NCI-H460 (cell line): ENCODE data around the gene KLF7. TPM values are rescaled to one million over a fixed set of nuclear protein-coding genes. Genes with fewer than 3 reads are reported as not detected.

Source experiments
- DNase-seq: peaks from one replicate; pipeline ENCODE4 v3.0.0-alpha.2; 2016; ENCODE audit warnings: low read depth; ENCODE audit errors: extremely low read depth
- total RNA-seq: library from RNA; depleted of rRNA; stranded (reverse); fragments of >200 nt; shearing (Covaris generic); gene quantifications from 2 replicates; pipeline ENCODE4 v1.2.3, GENCODE V29; 2014

The KLF7 gene
- total RNA-seq, 1 experiment from 2014 or later, result 22.3 TPM

DNA sequence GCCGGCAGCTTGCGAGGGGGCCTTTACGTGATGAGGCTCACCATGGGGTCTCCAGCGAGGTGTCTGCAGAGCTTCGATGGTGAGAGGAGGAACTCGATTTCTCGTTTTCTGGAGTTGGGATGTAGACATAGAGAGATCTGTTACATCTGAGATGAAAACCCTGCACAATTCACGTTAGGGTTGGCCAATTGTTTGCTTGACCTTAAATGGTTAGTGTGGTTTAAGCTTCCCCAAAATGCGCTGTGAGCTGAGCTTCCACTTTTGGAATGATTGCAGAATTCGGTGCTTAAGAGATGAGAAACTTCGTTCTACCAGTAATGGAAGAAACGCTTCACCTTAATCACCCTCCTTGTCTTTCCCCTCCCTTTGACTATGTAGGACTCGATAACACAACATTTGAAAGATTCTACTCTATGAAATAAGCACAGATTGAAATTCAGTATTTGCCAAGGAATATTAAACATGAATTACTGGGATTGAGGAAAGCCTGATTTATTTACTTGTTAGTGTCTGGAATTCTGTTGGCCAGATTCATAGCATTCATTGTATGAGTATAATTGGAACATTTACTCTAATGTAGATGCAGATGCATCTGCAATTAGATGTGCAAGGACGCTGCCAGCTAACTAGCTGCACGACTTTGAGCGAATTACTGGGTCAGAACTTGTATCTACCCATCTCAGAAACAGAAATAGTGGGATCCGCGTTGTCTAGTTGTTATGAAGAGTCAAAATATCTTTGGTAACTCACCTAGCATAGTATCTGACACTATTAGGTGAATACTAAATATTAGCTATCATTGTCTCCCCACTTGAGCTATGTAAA is 1.6 kb upstream of the KLF7 start:
- no peak for DNase-seq

DNA sequence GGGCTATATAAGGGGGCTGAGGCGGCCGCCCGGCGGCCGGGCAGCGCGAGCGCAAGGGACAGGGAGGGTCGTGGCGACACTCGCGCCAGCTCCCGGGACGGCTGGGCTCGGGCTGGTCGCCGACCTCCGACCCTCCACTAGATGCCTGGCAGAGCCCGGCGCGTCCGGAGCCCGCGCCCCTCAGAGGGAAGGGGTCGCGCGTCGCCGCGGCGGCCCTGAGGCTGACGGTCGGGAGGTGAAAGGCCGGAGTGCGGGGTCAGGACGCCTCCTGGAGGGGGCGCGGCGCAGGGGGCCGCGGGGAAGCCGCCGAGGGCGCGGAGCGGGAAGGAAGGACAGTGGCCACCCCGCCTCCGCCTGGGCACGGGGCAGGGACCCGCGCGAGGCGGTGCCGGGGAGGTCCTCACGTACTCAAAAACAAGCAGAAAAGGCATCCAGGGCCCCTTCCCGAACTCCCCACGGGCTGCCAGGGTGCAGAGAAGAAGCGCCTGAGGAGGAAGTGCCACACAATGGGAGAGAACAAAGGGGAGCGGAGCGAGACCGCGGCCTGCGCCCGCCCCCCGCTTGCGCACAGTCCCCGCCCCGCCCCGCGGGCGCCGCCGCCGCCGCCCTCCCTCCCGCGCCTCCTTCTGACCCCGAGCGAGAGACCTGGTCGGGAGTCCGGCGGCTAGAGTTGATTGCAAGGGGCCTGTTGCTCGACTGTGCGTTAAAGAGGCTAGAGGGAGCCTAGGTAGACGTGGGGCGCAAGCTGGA is 776 bp upstream of the KLF7 start:
- DNase-seq, result peak; percentile 58

GRCh38 chr2:207166039-207166348 is 246 bp upstream of the KLF7 start:
- DNase-seq, result peak; percentile 99

DNA sequence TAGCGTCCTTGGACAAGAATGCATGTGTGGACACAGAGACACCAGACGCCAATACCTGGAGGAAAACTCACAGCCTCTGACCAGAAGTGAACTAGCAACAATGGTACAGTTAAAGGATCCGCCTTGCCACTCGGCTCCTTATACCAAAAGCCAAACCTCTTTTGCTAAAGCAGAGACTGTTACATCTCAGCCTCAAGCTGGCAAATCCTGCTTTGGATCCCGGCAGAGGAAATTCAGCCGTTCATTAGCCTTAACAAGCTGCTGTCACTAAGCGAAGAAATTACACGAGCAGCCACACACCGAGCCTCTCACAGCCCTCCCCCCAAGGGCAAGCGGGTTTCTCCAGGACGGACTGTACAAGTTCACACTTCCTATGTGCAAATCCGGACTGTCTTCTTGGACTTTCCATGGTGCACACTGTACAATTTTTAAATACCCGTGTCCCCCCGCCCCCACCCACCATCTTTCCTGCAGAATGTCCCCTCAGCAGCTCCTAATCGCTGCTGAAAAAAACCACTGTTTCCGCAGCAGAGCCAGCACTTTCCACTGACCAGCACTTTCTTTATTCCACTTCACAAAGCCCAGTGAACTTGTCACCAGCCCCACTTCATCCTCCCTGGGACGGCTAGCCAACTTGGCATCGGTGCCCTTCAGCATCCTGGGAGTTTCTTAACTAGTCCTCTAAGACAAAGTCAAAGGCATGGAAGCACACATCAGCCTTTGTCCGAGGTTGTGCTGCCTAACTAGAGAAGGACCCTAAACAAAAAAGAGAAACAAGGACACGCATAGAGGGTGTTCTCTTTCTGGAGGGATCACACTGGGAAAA is 1.5 kb downstream of the KLF7 start:
- DNase-seq, result no peak

DNA sequence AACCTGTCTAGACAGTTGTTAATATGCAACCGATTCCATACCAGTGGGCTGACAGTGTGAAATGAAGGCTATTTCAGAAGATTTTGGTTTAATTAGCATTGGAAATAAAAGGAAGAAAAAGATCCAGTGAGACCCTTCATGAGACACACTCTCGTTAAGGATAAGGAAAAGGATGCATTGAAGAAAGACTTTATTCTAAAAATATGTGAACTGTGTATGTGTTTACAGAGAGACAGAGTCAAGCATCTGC is 2.1 kb downstream of the KLF7 start:
- DNase-seq, result no peak

GRCh38 chr2:207163053-207163755 is 2.5 kb downstream of the KLF7 start:
- peak; percentile 27 for DNase-seq

DNA sequence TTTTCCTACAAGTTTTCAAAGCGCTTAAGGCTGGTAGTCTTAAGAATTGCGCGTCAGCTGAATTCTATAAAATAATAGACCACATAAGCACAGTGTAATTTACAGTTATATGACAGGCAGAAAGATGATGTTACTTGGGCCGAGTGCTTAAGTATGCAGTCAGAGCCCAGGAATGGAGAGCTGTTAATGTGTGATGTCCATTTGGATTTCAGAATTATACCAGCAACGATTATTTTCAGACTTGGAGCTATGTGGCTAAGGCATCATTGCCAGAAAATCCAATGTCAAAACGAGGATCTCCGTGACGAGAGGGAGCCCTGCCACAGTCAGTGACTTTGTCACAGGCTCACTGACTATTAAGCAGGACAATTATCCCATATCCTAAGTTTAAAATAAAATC is 3.4 kb downstream of the KLF7 start:
- no peak for DNase-seq

DNA sequence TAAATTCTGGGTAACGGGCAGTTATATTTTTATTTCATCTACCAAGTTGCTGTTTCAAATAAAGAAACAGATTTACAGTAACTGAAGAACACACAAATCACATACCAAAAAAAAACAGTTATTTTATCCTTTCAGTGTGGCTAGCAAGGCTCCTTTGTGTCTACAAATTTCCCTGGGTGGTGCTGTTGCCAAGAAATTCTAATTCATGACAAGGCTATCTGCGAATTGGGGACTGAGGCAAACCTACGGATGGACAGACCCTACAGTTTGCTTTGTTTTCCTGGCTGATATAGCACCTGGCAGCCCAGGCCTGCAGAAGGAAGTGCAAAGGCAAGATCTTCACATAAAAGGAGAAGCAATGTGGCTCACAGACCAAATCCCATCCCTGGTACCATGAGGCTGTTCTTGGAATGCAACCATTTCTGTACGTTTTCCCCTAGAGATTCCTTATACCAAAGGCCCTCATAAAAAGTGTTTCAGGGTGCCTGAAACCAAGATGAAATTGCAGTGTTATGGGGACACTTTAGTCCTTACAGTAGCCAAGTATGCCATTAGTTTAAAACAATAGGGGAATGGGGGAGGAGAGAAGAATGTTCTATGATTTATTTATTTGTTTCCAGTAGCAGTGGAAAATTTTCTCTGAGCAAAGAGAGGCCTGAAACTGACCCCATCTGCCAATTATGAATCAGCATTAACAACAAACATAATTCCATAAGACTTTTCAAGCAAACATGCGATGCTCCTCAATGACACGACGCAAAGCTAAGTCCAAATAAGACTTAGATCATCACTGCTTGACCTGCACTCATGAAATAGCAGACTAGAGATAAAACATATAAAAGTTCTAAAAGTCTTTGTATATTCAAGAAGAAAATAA is 4.3 kb downstream of the KLF7 start:
- no peak for DNase-seq

GRCh38 chr2:207160115-207160514 is 5.6 kb downstream of the KLF7 start:
- DNase-seq, result no peak

DNA sequence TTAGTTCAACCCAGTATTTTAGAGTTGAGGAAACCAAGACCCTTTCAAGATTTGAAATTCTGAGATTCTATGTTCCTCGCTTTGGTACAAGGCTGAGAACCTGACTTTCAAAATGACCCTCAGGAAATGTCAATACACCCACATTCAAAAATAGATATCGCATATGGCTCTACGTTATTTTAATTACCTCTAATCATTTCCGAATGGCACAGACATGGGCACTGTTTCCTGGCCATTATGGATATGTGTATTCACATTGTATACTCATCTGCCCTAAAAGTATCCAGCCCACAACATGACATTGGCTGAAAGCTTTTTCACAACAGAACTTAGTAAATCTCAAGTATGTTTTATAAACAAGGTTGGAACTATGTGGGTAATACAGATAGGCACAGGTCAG is 6.7 kb downstream of the KLF7 start:
- DNase-seq, result no peak

DNA sequence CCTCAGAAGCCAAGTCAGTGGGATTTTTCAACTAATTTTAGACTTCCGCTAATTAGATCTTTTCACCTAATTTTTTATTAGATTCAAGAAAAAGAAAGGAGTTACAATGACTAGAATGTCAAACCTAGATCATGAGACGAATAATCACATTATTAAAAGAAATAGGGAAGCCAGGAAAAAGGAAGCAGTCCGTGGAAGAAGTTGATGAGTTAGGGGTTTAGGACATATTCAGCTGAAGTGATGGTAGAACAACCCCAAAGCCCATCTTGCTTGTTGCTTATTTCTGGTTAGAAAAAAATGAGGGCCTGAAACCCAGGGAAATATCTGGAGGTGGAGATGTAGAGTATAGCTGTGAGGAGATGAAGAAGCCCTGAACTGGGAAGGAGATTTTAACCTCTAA is 8.0 kb downstream of the KLF7 start:
- no peak for DNase-seq

- DNase-seq, result no peak
Measured at GRCh38 chr2:207157162-207157481, 8.6 kb downstream of the KLF7 start.

DNA sequence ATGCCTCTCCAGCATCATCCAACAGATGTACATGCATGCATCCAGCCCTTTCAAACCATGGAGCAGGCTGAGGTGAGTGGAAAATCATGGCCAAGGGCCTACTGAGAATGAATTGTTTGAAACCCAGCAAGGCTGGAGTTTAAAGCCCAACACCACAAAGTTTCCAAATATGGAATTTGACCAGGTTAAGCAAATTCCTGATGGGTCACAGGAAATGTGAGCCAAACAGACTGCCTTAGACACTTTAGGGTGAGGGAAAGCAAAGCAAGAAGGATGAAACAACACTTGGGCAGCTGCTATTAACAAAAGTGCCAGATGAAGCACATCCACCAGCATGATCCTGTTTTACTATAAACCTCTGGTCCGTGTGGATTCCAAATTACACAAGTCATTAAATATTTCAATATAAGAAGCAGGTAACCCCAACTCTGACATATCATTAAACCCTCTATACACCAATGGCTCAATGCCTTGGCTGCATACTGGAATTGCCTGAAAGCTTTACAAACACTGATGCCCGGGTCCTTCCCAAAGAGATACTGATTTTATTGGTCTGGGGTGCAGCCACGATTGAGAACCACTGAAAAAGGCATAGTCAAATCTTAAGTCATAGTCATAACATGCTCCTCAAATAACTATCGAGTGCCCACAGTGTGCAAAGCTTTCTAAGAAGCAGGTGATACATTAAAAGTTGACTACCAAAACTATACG is 9.1 kb downstream of the KLF7 start:
- no peak for DNase-seq

DNA sequence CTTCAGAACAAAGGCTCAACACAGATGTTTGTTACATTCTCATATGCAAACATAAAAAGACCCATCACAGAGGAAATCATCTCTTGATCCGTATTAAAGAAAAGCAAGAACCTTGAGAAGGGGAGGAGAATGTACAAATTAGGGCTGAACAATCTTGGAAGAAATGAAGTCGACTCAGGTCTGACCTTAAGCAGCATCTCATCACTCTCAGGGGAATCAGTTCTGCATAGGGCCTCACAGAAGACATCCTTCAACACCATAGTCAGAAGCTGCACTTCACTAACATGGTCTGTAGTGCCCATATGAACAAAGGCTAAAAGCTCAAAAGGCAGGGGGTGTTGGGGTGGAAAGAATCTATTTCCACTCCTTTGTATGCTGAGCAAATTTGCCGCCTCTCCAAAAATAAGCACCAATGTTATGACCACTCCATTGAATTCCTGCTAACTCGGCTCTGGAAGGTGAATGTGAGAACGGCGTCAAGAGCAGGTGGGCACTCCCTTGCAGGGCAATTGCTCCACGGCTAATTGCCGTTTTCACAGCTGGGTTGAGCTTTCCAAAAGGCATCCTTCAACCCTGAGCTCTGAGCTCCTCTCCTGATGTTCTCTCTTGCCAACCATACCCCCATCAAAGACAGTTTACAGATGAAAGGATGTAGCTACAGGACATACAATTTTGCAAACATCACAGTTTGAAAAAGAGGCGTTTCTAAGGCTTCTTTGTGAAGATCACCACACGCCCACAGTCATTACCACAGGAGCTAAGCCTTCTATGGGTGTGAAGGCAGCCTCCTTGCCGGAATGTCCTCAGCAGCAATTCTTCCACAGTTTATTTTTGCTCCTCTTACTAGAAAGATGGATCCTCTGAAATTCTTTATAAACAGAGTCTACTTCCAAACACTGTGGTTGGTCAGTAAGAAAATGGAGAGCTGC is 10.0 kb downstream of the KLF7 start:
- no peak for DNase-seq

DNA sequence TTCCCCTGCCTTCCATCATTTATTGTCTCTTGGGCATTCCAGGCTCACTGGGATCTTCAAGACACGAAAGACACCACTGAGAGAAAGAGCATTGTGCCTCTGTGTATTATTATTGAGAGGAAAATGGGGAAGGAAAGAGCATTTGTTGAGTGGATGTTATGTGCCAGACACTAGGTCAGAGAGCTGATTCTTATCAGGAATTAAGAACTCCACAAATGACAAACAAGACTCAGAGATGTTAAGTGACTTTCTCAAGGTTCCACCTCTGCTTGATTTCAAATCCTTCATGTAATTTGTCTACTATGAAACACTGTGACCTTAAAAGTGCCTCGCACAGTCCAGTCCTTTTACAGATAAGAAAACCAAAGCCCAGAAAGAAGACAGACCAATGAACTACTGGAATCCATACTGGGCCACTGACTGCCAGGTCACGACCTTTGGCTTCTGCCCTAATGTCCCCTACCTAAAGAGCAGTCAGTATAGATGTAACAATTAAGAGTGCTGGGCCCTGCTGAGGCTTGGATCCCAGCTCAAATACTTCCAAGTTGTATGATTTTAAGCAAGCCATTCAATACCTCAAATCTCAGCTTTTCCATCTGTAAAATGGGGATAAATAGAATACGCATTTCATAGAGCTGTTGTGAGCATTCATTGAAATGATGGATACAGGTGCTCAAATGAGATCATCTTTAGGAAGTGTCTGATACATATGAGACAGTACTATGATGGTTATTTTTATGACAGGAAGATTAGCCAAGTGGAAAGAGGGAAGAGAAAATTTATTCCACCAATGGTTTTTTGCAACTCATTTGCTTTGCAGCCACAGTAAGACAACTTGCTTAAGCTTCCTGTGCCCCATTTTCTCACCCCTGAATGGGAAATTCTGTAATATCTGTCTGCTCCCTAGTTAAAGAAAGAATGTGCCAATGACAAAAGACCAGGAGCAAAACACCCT is 10.9 kb downstream of the KLF7 start:
- no peak for DNase-seq

DNA sequence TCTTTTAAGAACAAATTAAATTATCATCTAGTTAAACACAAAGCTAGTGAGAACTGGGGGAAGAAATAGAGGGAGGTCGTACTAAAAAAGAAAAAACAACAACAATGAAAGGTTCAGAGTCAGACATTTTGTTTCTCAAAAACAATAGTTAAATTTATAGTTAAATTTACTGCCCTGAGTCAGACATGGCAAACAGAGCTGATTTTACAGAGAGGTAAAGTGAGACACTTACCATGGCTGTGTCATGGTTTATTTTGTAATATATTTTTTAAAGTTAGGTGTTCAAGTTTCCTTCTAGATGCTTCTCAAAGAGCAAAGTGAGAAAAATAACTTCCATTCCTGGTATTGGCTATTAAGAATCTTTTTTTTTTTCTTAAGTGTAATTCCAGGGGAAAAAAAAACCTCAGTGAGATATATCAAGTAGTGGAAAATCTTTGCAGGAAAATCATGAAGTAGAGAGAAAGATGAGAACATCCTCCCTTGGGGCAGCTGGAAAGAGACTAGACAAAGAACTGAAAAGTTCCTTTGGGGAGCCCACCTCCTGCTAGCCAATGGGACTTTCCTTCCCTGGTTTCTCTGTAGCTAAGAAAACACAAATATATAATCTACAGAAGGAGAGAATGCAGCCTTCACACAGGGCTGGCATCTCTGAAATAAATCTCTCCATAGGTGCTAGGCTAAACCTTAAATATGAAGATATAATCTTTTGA is 12.3 kb downstream of the KLF7 start:
- DNase-seq, result no peak

DNA sequence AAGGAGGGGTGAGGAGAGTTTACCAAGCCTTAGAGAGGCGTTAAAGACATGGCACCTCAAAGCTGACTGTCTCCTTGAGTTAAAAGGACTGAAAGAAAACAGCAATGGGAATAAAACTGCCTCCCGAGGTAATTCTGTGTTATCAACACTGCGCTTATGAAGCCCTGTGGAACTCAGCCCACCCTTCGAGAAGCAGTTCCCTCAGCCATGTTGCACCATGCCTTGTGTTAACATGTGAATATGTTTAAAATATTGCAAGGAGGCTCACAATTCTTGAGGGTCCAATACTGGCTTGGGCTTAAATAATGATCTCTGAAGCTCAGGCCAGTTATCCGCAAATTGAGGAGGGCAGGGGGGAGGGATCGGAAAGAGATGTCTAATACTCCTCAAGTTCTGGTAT is 14.7 kb downstream of the KLF7 start:
- no peak for DNase-seq
